Measurements from ENCODE around the gene PLCL1.

The PLCL1 gene

GRCh38 chr2:197941715-197942114 is 137.3 kb downstream of the PLCL1 start:
- TF ChIP-seq TCF4 (CRISPR knock-in tag; IDR thresholded peaks at IDR 0.05; ENCODE audit: borderline replicate concordance) (no peak), TSHZ2 (CRISPR knock-in tag; IDR thresholded peaks at IDR 0.05) (no peak), RARB (CRISPR knock-in tag; IDR thresholded peaks at IDR 0.05) (no peak), ZFP3 (CRISPR knock-in tag; IDR thresholded peaks at IDR 0.05) (no peak), GLIS3 (CRISPR knock-in tag; IDR thresholded peaks at IDR 0.05) (no peak), ESRRG (CRISPR knock-in tag; IDR thresholded peaks at IDR 0.05) (no peak), PATZ1 (CRISPR knock-in tag; IDR thresholded peaks at IDR 0.05; ENCODE audit: borderline replicate concordance) (no peak), OSR1 (CRISPR knock-in tag; IDR thresholded peaks at IDR 0.05) (no peak), CREB5 (CRISPR knock-in tag; IDR thresholded peaks at IDR 0.05; ENCODE audit: low read depth) (no peak), ISL1 (CRISPR knock-in tag; IDR thresholded peaks at IDR 0.05) (no peak), PPARA (CRISPR knock-in tag; IDR thresholded peaks at IDR 0.05; ENCODE audit: borderline replicate concordance) (no peak), BACH2 (CRISPR knock-in tag; IDR thresholded peaks at IDR 0.05; ENCODE audit: borderline replicate concordance) (no peak), ZFP30 (CRISPR knock-in tag; IDR thresholded peaks at IDR 0.05) (no peak), ZNF8 (CRISPR knock-in tag; IDR thresholded peaks at IDR 0.05) (no peak), TOX (CRISPR knock-in tag; IDR thresholded peaks at IDR 0.05; ENCODE audit: borderline replicate concordance) (no peak), POU6F1 (CRISPR knock-in tag; IDR thresholded peaks at IDR 0.05; ENCODE audit: borderline replicate concordance, low read depth) (no peak), ZNF70 (CRISPR knock-in tag; IDR thresholded peaks at IDR 0.05) (no peak), SNAI2 (CRISPR knock-in tag; IDR thresholded peaks at IDR 0.05) (no peak), CSRNP3 (CRISPR knock-in tag; IDR thresholded peaks at IDR 0.05) (no peak)
- no peak for ATAC-seq

GRCh38 chr2:197943731-197944130 is 139.3 kb downstream of the PLCL1 start:
- ATAC-seq = no peak

GRCh38 chr2:197944416-197945096 is 140.2 kb downstream of the PLCL1 start:
- ATAC-seq = no peak
- TF ChIP-seq TCF4 (CRISPR knock-in tag; IDR thresholded peaks at IDR 0.05; ENCODE audit: borderline replicate concordance) (no peak), ZNF8 (CRISPR knock-in tag; IDR thresholded peaks at IDR 0.05) (no peak), CSRNP3 (CRISPR knock-in tag; IDR thresholded peaks at IDR 0.05) (no peak), TOX (CRISPR knock-in tag; IDR thresholded peaks at IDR 0.05; ENCODE audit: borderline replicate concordance) (no peak), OSR1 (CRISPR knock-in tag; IDR thresholded peaks at IDR 0.05) (no peak), ISL1 (CRISPR knock-in tag; IDR thresholded peaks at IDR 0.05) (no peak), ZC3H10 (CRISPR knock-in tag; IDR thresholded peaks at IDR 0.05) (no peak), BACH2 (CRISPR knock-in tag; IDR thresholded peaks at IDR 0.05; ENCODE audit: borderline replicate concordance) (no peak), ARNTL (CRISPR knock-in tag; IDR thresholded peaks at IDR 0.05; ENCODE audit: borderline replicate concordance, low read depth) (no peak), ZFP3 (CRISPR knock-in tag; IDR thresholded peaks at IDR 0.05) (no peak), ESRRG (CRISPR knock-in tag; IDR thresholded peaks at IDR 0.05) (no peak), SNAI2 (CRISPR knock-in tag; IDR thresholded peaks at IDR 0.05) (no peak), CSDC2 (CRISPR knock-in tag; IDR thresholded peaks at IDR 0.05) (no peak), CREB5 (CRISPR knock-in tag; IDR thresholded peaks at IDR 0.05; ENCODE audit: low read depth) (no peak), ZNF70 (CRISPR knock-in tag; IDR thresholded peaks at IDR 0.05) (no peak), PATZ1 (CRISPR knock-in tag; IDR thresholded peaks at IDR 0.05; ENCODE audit: borderline replicate concordance) (no peak)

More at GRCh38 chr2:197943731-197944130, 139.3 kb downstream of the PLCL1 start:
- TF ChIP-seq ZFP3 (CRISPR knock-in tag; IDR thresholded peaks at IDR 0.05) = no peak

All from SK-N-SH treated with all-trans-retinoic acid at 6 μM for 48 hours (cell line).